22Rv1 (cell line): ENCODE results near the gene ISCU.

Source experiments
- H3K27ac ChIP-seq: fragments of 450-650 bp; 2 replicates; pipeline ENCODE4 v1.5.1; 2017
- CTCF ChIP-seq: fragments of 450-650 bp; IDR thresholded peaks from 2 replicates; pipeline ENCODE4 v1.5.1; 2017; ENCODE audit warnings: mild to moderate bottlenecking
- ZFX ChIP-seq: fragments of 450-650 bp; IDR thresholded peaks from 2 replicates; pipeline ENCODE4 v1.6.1; 2017; ENCODE audit warnings: antibody characterized with exemption, borderline replicate concordance

ISCU gene

GRCh38 chr12:108604208-108604941, 42.0 kb downstream of the ISCU start:
- H3K27ac ChIP-seq, result no peak overlapping the region
- TF ChIP-seq CTCF, result no peak
- no peak for TF ChIP-seq ZFX

- TF ChIP-seq CTCF (no peak), ZFX (no peak)
Measured at GRCh38 chr12:108605000-108605689, 42.7 kb downstream of the ISCU start.

GRCh38 chr12:108605690-108606406, 43.5 kb downstream of the ISCU start:
- no peak overlapping the region for H3K27ac ChIP-seq
- no peak for TF ChIP-seq ZFX
- TF ChIP-seq CTCF, result no peak

More at GRCh38 chr12:108605000-108605689, 42.7 kb downstream of the ISCU start:
- H3K27ac ChIP-seq, result no peak overlapping the region

GRCh38 chr12:108606492-108606891, 44.1 kb downstream of the ISCU start:
- TF ChIP-seq CTCF (no peak), ZFX (no peak)
- no peak overlapping the region for H3K27ac ChIP-seq

- TF ChIP-seq ZFX (no peak), CTCF (no peak)
- H3K27ac ChIP-seq, result no peak overlapping the region
Measured at GRCh38 chr12:108607981-108608600, 45.7 kb downstream of the ISCU start.

DNA sequence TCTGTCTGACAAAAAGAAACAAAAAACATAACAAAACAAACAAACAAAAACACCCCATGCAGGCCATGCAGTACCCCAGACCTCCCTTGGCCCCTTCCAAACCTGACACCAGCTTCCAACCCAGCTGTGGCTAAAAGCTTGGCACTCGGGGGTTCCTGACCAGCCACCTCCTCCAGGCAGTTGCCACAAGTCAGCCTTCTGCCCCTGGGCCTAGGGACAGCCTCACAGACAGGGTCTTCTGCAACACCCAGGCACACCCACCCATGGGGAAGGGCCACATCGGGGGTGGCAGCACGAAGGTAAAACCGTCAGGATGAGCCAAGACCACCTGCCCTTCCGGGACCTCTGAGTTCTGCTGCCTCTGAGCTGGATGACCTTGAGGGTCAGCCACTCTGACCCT, 46.2 kb downstream of the ISCU start:
- no peak overlapping the region for H3K27ac ChIP-seq
- TF ChIP-seq CTCF (no peak), ZFX (no peak)
